BJ (cell line): ENCODE data around the gene CD300A. TPM values are rescaled to one million over a fixed set of nuclear protein-coding genes. Genes with fewer than 3 reads are reported as not detected.
"Not testable (repeated sequence)": the region's sequence is repeated elsewhere in the genome, so short reads cannot be mapped to it uniquely, and the experiment has no call there.

ENCODE experiments used
- CTCF ChIA-PET: fragments of 350-600 bp; formaldehyde crosslinking; extraction: SDS; loops from one replicate; lab custom pipeline; 2021; ENCODE audit warnings: antibody characterized with exemption, inconsistent platforms; lab: Yijun Ruan, JAX
- POLR2A ChIA-PET: fragments of 300-600 bp; sonication (Branson Sonifier 250); formaldehyde crosslinking; extraction: SDS; loops from one replicate; lab custom pipeline; 2021; ENCODE audit warnings: antibody characterized with exemption; lab: Charles Lee
- DNase-seq: peaks from one replicate; pipeline ENCODE4 v3.0.0-alpha.2; 2011; ENCODE audit warnings: low read depth
- H3K27me3 ChIP-seq: 2 replicates; pipeline ENCODE4 v1.6.0; 2011; ENCODE audit warnings: low read length; ENCODE audit not compliant: control insufficient read depth, insufficient read depth
- H3K36me3 ChIP-seq: 2 replicates; pipeline ENCODE4 v1.5.1; 2011; ENCODE audit warnings: low read length; ENCODE audit not compliant: control insufficient read depth, insufficient read depth
- H3K4me3 ChIP-seq: 2 replicates; pipeline ENCODE4 v1.5.1; 2011; ENCODE audit warnings: low read depth, mild to moderate bottlenecking, control low read depth, low read length
- CTCF ChIP-seq: IDR thresholded peaks from 2 replicates; pipeline ENCODE4 v1.5.1; 2011; ENCODE audit warnings: low read depth, mild to moderate bottlenecking, control low read depth, inconsistent platforms, low read length, moderate library complexity; ENCODE audit not compliant: insufficient read depth
- polyA plus RNA-seq: library from polyadenylated mRNA; depleted of rRNA; stranded (reverse); fragments of >200 nt; gene quantifications from 2 replicates; pipeline ENCODE4 v1.2.3, GENCODE V29; 2011

The CD300A gene
- polyA plus RNA-seq, 1 experiment, result not detected

- no peak for TF ChIP-seq CTCF
- H3K27me3 ChIP-seq, result no peaks in the 10 kb centered on the region
- no peak overlapping the region for H3K4me3 ChIP-seq
- CTCF ChIA-PET, result no interaction called here
- no peaks in the 10 kb centered on the region for H3K36me3 ChIP-seq
- DNase-seq, result no peak
- POLR2A ChIA-PET, result no interaction called here
Observed at GRCh38 chr17:74513987-74514631, 47.7 kb downstream of the CD300A start.

- POLR2A ChIA-PET, result no interaction called here
- Histone ChIP-seq H3K36me3 (no peaks in the 10 kb centered on the region), H3K4me3 (no peak overlapping the region), H3K27me3 (no peaks in the 10 kb centered on the region)
- TF ChIP-seq CTCF, result no peak
- CTCF ChIA-PET, result no interaction called here
- DNase-seq, result no peak
Observed at GRCh38 chr17:74514632-74515334, 48.3 kb downstream of the CD300A start.

GRCh38 chr17:74515941-74516340 is 49.5 kb downstream of the CD300A start:
- ChIA-PET CTCF (no interaction called here), POLR2A (no interaction called here)
- TF ChIP-seq CTCF, result no peak
- no peaks in the 10 kb centered on the region for H3K36me3 ChIP-seq
- no peak for DNase-seq
- no peaks in the 10 kb centered on the region for H3K27me3 ChIP-seq
- H3K4me3 ChIP-seq, result no peak overlapping the region

GRCh38 chr17:74516561-74517328 is 50.3 kb downstream of the CD300A start:
- CTCF ChIA-PET, result no interaction called here
- POLR2A ChIA-PET, result no interaction called here
- TF ChIP-seq CTCF, result no peak
- DNase-seq, result no peak
- no peaks in the 10 kb centered on the region for H3K36me3 ChIP-seq
- H3K4me3 ChIP-seq, result no peak overlapping the region
- no peaks in the 10 kb centered on the region for H3K27me3 ChIP-seq

GRCh38 chr17:74518413-74518981 is 52.1 kb downstream of the CD300A start:
- H3K36me3 ChIP-seq, DNase-seq, H3K27me3 ChIP-seq, H3K4me3 ChIP-seq, POLR2A ChIA-PET: not testable (repeated sequence)
- CTCF ChIA-PET, result interaction anchor here (0.6 kb wide), 1 partner anchor 54 kb away, joined by 4 read pairs; no protein-coding TSS in a partner anchor
